Lower leg skin (tissue), 4 donors: ENCODE measurements around the gene EP400. TPM values are rescaled to one million over a fixed set of nuclear protein-coding genes. Genes with fewer than 3 reads are reported as not detected.

Source experiments
- DNase-seq, 2 donors: peaks; one replicate each; pipeline ENCODE4 v3.0.0-alpha.2; 2019; ENCODE audit warnings: low spot score in 2 of 2
- H3K4me3 ChIP-seq: fragments of 200-600 bp; sonication (generic); 2 replicates; pipeline ENCODE4 v1.5.1; 2017; ENCODE audit warnings: mild to moderate bottlenecking, low read depth; ENCODE audit not compliant: poor library complexity, severe bottlenecking
- CTCF ChIP-seq, 3 donors: fragments of 450-650 bp; IDR thresholded peaks; one replicate each; pipeline ENCODE4 v1.5.1; 2016; ENCODE audit warnings: antibody characterized with exemption in 3 of 3, mild to moderate bottlenecking in 3 of 3, moderate library complexity in 2 of 3
- POLR2A ChIP-seq, 2 donors: fragments of 450-650 bp; IDR thresholded peaks; one replicate each; pipeline ENCODE4 v1.6.1; 2016 to 2017; ENCODE audit warnings: antibody characterized with exemption in 2 of 2, mild to moderate bottlenecking in 1 of 2, moderate library complexity in 1 of 2
- WGBS, 2 donors: methylation state at CpG; one replicate each; pipeline ENCODE4 v1.1.5; 2018; 5-methylcytosine and 5-hydroxymethylcytosine counted together
- intact Hi-C: fragments of 100-400 bp; cut with DNase I; formaldehyde crosslinking; loops from one replicate; pipeline ENCODE4 v1.15.0; 2023; ENCODE audit warnings: low total_unique reads
- total RNA-seq, 4 donors: library from RNA; depleted of rRNA; stranded (reverse); fragments of >200 nt; gene quantifications; one replicate each; pipeline ENCODE4 v1.1.0, GENCODE V29; 2016

EP400 gene
- total RNA-seq, 4 donors from 2014 or later: 22.0 to 45.8 (median 24.6) TPM

- intact Hi-C loops: no loop called here
- no peak overlapping the region for H3K4me3 ChIP-seq
- DNase-seq: peak in 1 of 2 donors; percentile 9
- 86 to 87% methylated on average over 24 of the region's 24 CpGs for WGBS, 2 donors
- TF ChIP-seq POLR2A (IDR thresholded peaks at IDR 0.05) (no peak), CTCF (IDR thresholded peaks at IDR 0.05) (no peak)
Observed at GRCh38 chr12:131990066-131990979, 40.6 kb downstream of the EP400 start.

GRCh38 chr12:131990980-131991305, 41.2 kb downstream of the EP400 start:
- intact Hi-C loops: no loop called here
- no peak for TF ChIP-seq CTCF (IDR thresholded peaks at IDR 0.05)
- TF ChIP-seq POLR2A (IDR thresholded peaks at IDR 0.05): no peak
- WGBS, 2 donors: 86 to 91% methylated on average over 9 of the region's 9 CpGs
- H3K4me3 ChIP-seq: no peak overlapping the region
- DNase-seq: peak in 1 of 2 donors; percentile 59

- no peak for TF ChIP-seq CTCF (IDR thresholded peaks at IDR 0.05)
- no peak for TF ChIP-seq POLR2A (IDR thresholded peaks at IDR 0.05)
- intact Hi-C loops: no loop called here
- 91 to 93% methylated on average over 11 of the region's 11 CpGs for WGBS, 2 donors
Observed at GRCh38 chr12:131991816-131992430, 42.2 kb downstream of the EP400 start.

GRCh38 chr12:131994589-131994988, 44.8 kb downstream of the EP400 start:
- no peak overlapping the region for H3K4me3 ChIP-seq
- TF ChIP-seq POLR2A (IDR thresholded peaks at IDR 0.05) (no peak), CTCF (IDR thresholded peaks at IDR 0.05) (no peak)
- intact Hi-C loops: no loop called here
- DNase-seq: no peak
- 94 to 96% methylated on average over 4 of the region's 4 CpGs for WGBS, 2 donors

More at GRCh38 chr12:131991816-131992430, 42.2 kb downstream of the EP400 start:
- no peak overlapping the region for H3K4me3 ChIP-seq
- DNase-seq: peak in 1 of 2 donors; percentile 66

GRCh38 chr12:132000286-132000872, 50.6 kb downstream of the EP400 start:
- no peak for TF ChIP-seq POLR2A (IDR thresholded peaks at IDR 0.05)
- no peak for TF ChIP-seq CTCF (IDR thresholded peaks at IDR 0.05)
- 85 to 95% methylated on average over 1 of the region's 1 CpG for WGBS, 2 donors
- no peak overlapping the region for H3K4me3 ChIP-seq
- DNase-seq: no peak
- intact Hi-C loops: no loop called here
